ENCODE measurements around the gene LRRTM3.

Gene LRRTM3

GRCh38 chr10:66942407-66942806 lies 16.6 kb downstream of the LRRTM3 start:
- H3K9ac ChIP-seq (ENCODE audit: low read length): no peak overlapping the region
- no peaks in the 10 kb centered on the region for H3K4me1 ChIP-seq (ENCODE audit: control insufficient read depth, insufficient read depth, low read length)
- H3K27me3 ChIP-seq (ENCODE audit: control insufficient read depth, insufficient read depth, low read length): no peaks in the 10 kb centered on the region
- no peak overlapping the region for H3K27ac ChIP-seq (ENCODE audit: low read depth, low read length)
- no peaks in the 10 kb centered on the region for H3K36me3 ChIP-seq (ENCODE audit: control insufficient read depth, insufficient read depth, low read length)
- H3K4me3 ChIP-seq (ENCODE audit: low read length): no peak overlapping the region

GRCh38 chr10:66943590-66943989 lies 17.8 kb downstream of the LRRTM3 start:
- no peaks in the 10 kb centered on the region for H3K4me1 ChIP-seq (ENCODE audit: control insufficient read depth, insufficient read depth, low read length)
- H3K27me3 ChIP-seq (ENCODE audit: control insufficient read depth, insufficient read depth, low read length): no peaks in the 10 kb centered on the region
- no peaks in the 10 kb centered on the region for H3K36me3 ChIP-seq (ENCODE audit: control insufficient read depth, insufficient read depth, low read length)
- no peak overlapping the region for H3K4me3 ChIP-seq (ENCODE audit: low read length)
- H3K9ac ChIP-seq (ENCODE audit: low read length): no peak overlapping the region
- no peak overlapping the region for H3K27ac ChIP-seq (ENCODE audit: low read depth, low read length)

GRCh38 chr10:66951896-66952295 lies 26.1 kb downstream of the LRRTM3 start:
- no peak overlapping the region for H3K4me3 ChIP-seq (ENCODE audit: low read length)
- H3K4me1 ChIP-seq (ENCODE audit: control insufficient read depth, insufficient read depth, low read length): no peaks in the 10 kb centered on the region
- H3K36me3 ChIP-seq (ENCODE audit: control insufficient read depth, insufficient read depth, low read length): no peaks in the 10 kb centered on the region
- no peak overlapping the region for H3K9ac ChIP-seq (ENCODE audit: low read length)
- no peak overlapping the region for H3K27ac ChIP-seq (ENCODE audit: low read depth, low read length)
- H3K27me3 ChIP-seq (ENCODE audit: control insufficient read depth, insufficient read depth, low read length): no peaks in the 10 kb centered on the region

- H3K27ac ChIP-seq (ENCODE audit: low read depth, low read length): no peak overlapping the region
- no peaks in the 10 kb centered on the region for H3K4me1 ChIP-seq (ENCODE audit: control insufficient read depth, insufficient read depth, low read length)
- H3K4me3 ChIP-seq (ENCODE audit: low read length): no peak overlapping the region
- no peaks in the 10 kb centered on the region for H3K36me3 ChIP-seq (ENCODE audit: control insufficient read depth, insufficient read depth, low read length)
- no peak overlapping the region for H3K9ac ChIP-seq (ENCODE audit: low read length)
- H3K27me3 ChIP-seq (ENCODE audit: control insufficient read depth, insufficient read depth, low read length): no peaks in the 10 kb centered on the region
These were observed 32.6 kb downstream of the LRRTM3 start for GRCh38 chr10:66958466-66958865.

GRCh38 chr10:66964946-66965345 lies 39.1 kb downstream of the LRRTM3 start:
- Histone ChIP-seq H3K36me3 (ENCODE audit: control insufficient read depth, insufficient read depth, low read length) (no peaks in the 10 kb centered on the region), H3K27ac (ENCODE audit: low read depth, low read length) (no peak overlapping the region), H3K4me3 (ENCODE audit: low read length) (no peak overlapping the region), H3K9ac (ENCODE audit: low read length) (no peak overlapping the region), H3K27me3 (ENCODE audit: control insufficient read depth, insufficient read depth, low read length) (no peaks in the 10 kb centered on the region), H3K4me1 (ENCODE audit: control insufficient read depth, insufficient read depth, low read length) (no peaks in the 10 kb centered on the region)

GRCh38 chr10:66980246-66980815 lies 54.5 kb downstream of the LRRTM3 start:
- Histone ChIP-seq H3K4me3 (ENCODE audit: low read length) (no peak overlapping the region), H3K9ac (ENCODE audit: low read length) (no peak overlapping the region), H3K27ac (ENCODE audit: low read depth, low read length) (no peak overlapping the region), H3K27me3 (ENCODE audit: control insufficient read depth, insufficient read depth, low read length) (no peaks in the 10 kb centered on the region), H3K4me1 (ENCODE audit: control insufficient read depth, insufficient read depth, low read length) (no peaks in the 10 kb centered on the region), H3K36me3 (ENCODE audit: control insufficient read depth, insufficient read depth, low read length) (no peaks in the 10 kb centered on the region)

- Histone ChIP-seq H3K9ac (ENCODE audit: low read length) (no peak overlapping the region), H3K27ac (ENCODE audit: low read depth, low read length) (no peak overlapping the region), H3K4me1 (ENCODE audit: control insufficient read depth, insufficient read depth, low read length) (no peaks in the 10 kb centered on the region), H3K27me3 (ENCODE audit: control insufficient read depth, insufficient read depth, low read length) (no peaks in the 10 kb centered on the region), H3K4me3 (ENCODE audit: low read length) (no peak overlapping the region), H3K36me3 (ENCODE audit: control insufficient read depth, insufficient read depth, low read length) (no peaks in the 10 kb centered on the region)
These were observed 55.7 kb downstream of the LRRTM3 start for GRCh38 chr10:66981361-66982052.

- no peak overlapping the region for H3K4me3 ChIP-seq (ENCODE audit: low read length)
- H3K4me1 ChIP-seq (ENCODE audit: control insufficient read depth, insufficient read depth, low read length): no peaks in the 10 kb centered on the region
- no peaks in the 10 kb centered on the region for H3K27me3 ChIP-seq (ENCODE audit: control insufficient read depth, insufficient read depth, low read length)
- H3K27ac ChIP-seq (ENCODE audit: low read depth, low read length): no peak overlapping the region
- H3K9ac ChIP-seq (ENCODE audit: low read length): no peak overlapping the region
- H3K36me3 ChIP-seq (ENCODE audit: control insufficient read depth, insufficient read depth, low read length): no peaks in the 10 kb centered on the region
These were observed 56.2 kb downstream of the LRRTM3 start for GRCh38 chr10:66982053-66982420.

- H3K27me3 ChIP-seq (ENCODE audit: control insufficient read depth, insufficient read depth, low read length): no peaks in the 10 kb centered on the region
- H3K27ac ChIP-seq (ENCODE audit: low read depth, low read length): no peak overlapping the region
- H3K9ac ChIP-seq (ENCODE audit: low read length): no peak overlapping the region
- no peak overlapping the region for H3K4me3 ChIP-seq (ENCODE audit: low read length)
- H3K4me1 ChIP-seq (ENCODE audit: control insufficient read depth, insufficient read depth, low read length): no peaks in the 10 kb centered on the region
- no peaks in the 10 kb centered on the region for H3K36me3 ChIP-seq (ENCODE audit: control insufficient read depth, insufficient read depth, low read length)
These were observed 57.1 kb downstream of the LRRTM3 start for GRCh38 chr10:66982792-66983474.

GRCh38 chr10:66983475-66983818 lies 57.6 kb downstream of the LRRTM3 start:
- Histone ChIP-seq H3K9ac (ENCODE audit: low read length) (no peak overlapping the region), H3K4me3 (ENCODE audit: low read length) (no peak overlapping the region), H3K27ac (ENCODE audit: low read depth, low read length) (no peak overlapping the region)

GRCh38 chr10:66990143-66990830 lies 64.5 kb downstream of the LRRTM3 start:
- Histone ChIP-seq H3K4me1 (ENCODE audit: control insufficient read depth, insufficient read depth, low read length) (no peaks in the 10 kb centered on the region), H3K4me3 (ENCODE audit: low read length) (no peak overlapping the region), H3K27me3 (ENCODE audit: control insufficient read depth, insufficient read depth, low read length) (no peaks in the 10 kb centered on the region), H3K27ac (ENCODE audit: low read depth, low read length) (no peak overlapping the region), H3K9ac (ENCODE audit: low read length) (no peak overlapping the region), H3K36me3 (ENCODE audit: control insufficient read depth, insufficient read depth, low read length) (no peaks in the 10 kb centered on the region)

More at GRCh38 chr10:66983475-66983818, 57.6 kb downstream of the LRRTM3 start:
- H3K27me3 ChIP-seq (ENCODE audit: control insufficient read depth, insufficient read depth, low read length): no peaks in the 10 kb centered on the region
- no peaks in the 10 kb centered on the region for H3K4me1 ChIP-seq (ENCODE audit: control insufficient read depth, insufficient read depth, low read length)
- H3K36me3 ChIP-seq (ENCODE audit: control insufficient read depth, insufficient read depth, low read length): no peaks in the 10 kb centered on the region

- no peak overlapping the region for H3K4me3 ChIP-seq (ENCODE audit: low read length)
- no peaks in the 10 kb centered on the region for H3K36me3 ChIP-seq (ENCODE audit: control insufficient read depth, insufficient read depth, low read length)
- H3K27me3 ChIP-seq (ENCODE audit: control insufficient read depth, insufficient read depth, low read length): peaks cover 2% of the 10 kb centered on the region
- no peak overlapping the region for H3K27ac ChIP-seq (ENCODE audit: low read depth, low read length)
- no peak overlapping the region for H3K9ac ChIP-seq (ENCODE audit: low read length)
- H3K4me1 ChIP-seq (ENCODE audit: control insufficient read depth, insufficient read depth, low read length): no peaks in the 10 kb centered on the region
These were observed 71.2 kb downstream of the LRRTM3 start for GRCh38 chr10:66996996-66997395.
